ENCODE measurements around the gene SPOCK2.

SPOCK2 gene

GRCh38 chr10:72081772-72082590, 6.4 kb downstream of the SPOCK2 start:
- CTCF ChIA-PET = no interaction called here
- TF ChIP-seq, protein P1, sequence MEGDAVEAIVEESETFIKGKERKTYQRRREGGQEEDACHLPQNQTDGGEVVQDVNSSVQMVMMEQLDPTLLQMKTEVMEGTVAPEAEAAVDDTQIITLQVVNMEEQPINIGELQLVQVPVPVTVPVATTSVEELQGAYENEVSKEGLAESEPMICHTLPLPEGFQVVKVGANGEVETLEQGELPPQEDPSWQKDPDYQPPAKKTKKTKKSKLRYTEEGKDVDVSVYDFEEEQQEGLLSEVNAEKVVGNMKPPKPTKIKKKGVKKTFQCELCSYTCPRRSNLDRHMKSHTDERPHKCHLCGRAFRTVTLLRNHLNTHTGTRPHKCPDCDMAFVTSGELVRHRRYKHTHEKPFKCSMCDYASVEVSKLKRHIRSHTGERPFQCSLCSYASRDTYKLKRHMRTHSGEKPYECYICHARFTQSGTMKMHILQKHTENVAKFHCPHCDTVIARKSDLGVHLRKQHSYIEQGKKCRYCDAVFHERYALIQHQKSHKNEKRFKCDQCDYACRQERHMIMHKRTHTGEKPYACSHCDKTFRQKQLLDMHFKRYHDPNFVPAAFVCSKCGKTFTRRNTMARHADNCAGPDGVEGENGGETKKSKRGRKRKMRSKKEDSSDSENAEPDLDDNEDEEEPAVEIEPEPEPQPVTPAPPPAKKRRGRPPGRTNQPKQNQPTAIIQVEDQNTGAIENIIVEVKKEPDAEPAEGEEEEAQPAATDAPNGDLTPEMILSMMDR (IDR thresholded peaks at IDR 0.05; ENCODE audit: insufficient read depth, low read length, missing control alignments) = no peak
- DNase-seq (ENCODE audit: low read depth, low spot score) = no peak
- H3K4me3 ChIP-seq (ENCODE audit: low read depth, low read length) = no peak overlapping the region
- POLR2A ChIA-PET = no interaction called here

DNA sequence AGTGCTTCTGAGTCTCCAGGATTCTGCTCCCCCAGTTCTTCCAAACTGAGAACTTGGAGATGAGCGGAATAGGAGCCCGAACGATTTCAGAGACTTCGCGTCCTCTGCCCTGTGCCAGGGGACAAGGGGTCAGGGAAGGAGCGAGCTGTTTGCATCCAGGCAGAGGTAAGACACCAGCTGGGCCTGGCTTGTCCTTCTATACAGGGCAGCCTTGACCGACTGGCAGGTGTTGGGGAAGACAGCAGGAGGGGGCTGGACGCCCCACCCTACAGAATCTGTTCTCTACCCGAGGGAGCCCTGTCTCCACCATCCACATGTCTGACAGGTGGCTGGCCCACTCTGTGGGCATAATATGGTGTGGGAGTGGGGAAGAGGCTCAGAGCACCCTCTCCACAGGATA, 7.1 kb downstream of the SPOCK2 start:
- CTCF ChIA-PET = no interaction called here
- DNase-seq (ENCODE audit: low read depth, low spot score) = no peak
- no peak overlapping the region for H3K4me3 ChIP-seq (ENCODE audit: low read depth, low read length)
- POLR2A ChIA-PET = no interaction called here
- TF ChIP-seq, protein P1 (IDR thresholded peaks at IDR 0.05; ENCODE audit: insufficient read depth, low read length, missing control alignments) = no peak

DNA sequence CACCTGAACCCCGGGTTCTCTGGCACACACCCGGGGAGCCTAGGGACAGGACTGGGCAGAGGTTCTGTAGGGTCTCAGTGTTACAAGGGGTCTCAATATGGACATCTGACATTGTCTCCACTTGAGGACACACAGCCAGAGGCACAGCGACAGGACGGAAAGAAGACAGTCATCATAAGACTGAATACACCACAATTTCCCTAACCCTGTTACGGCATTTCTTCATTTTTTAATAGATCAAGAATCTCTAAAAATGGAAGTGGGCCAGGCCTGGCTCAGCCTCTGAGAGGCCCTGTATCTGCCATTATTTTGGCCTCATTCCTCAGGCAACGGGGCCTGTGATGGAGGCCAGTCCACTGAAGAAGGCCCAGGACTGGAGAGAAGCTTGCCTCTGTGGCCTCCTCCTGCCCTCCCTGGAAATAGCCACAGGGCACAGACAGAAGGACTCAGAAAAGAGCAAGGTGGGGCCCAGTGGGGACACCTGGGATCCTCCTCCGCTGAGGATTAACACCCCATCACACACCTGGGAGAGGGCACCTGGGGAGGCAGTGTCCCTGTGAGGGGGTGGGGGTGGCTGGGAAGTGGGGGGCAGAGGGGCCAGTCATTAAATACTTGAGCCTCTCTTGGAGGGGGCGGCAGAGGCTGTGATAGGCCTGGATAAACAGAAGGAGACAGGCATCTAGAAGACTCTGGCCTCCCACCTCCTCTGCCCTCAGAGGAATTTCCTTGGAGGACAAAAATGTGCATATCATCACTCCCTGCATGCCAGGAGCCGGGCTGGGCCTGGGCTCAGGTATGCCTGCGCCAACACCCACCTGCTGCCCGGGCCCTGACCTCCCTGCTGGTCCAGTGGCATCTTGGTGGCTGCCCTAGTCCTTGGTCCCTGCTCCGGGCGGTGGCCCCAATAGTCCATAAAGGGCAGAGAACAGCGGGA, 8.0 kb downstream of the SPOCK2 start:
- no peak for DNase-seq (ENCODE audit: low read depth, low spot score)
- TF ChIP-seq, protein P1 (IDR thresholded peaks at IDR 0.05; ENCODE audit: insufficient read depth, low read length, missing control alignments) = no peak
- POLR2A ChIA-PET = no interaction called here
- no peak overlapping the region for H3K4me3 ChIP-seq (ENCODE audit: low read depth, low read length)
- CTCF ChIA-PET = interaction anchor here (1.1 to 1.3 kb wide), 3 partner anchors 30 to 184 kb away, joined by 3 to 4 read pairs (median 4); no protein-coding TSS in a partner anchor

DNA sequence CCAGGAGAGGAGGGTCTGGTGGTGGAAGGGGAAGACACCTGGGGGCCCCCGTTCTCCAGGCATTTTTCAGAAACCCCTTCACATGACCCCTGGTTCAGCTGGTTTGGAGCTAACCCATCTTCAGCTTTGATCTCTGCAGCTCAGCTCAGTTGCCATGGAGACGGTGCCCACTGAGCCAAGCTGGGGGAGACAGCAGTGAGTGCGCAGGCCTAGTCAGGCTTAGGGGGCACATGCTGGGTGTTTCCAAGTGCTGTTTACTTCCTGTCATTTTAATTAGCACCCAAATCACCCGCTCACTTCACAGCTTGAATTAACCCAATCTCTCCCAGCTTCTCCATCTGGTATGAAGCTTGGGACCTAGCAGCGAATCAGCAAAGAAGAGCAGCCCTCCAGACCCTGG, 9.0 kb downstream of the SPOCK2 start:
- CTCF ChIA-PET = interaction anchor here (0.9 to 1.3 kb wide), 6 partner anchors 9 to 183 kb away, joined by 3 to 5 read pairs (median 4); no protein-coding TSS in a partner anchor
- TF ChIP-seq, protein P1 (IDR thresholded peaks at IDR 0.05; ENCODE audit: insufficient read depth, low read length, missing control alignments) = no peak
- no peak for DNase-seq (ENCODE audit: low read depth, low spot score)
- H3K4me3 ChIP-seq (ENCODE audit: low read depth, low read length) = no peak overlapping the region
- POLR2A ChIA-PET = no interaction called here

GRCh38 chr10:72077275-72077990, 10.9 kb downstream of the SPOCK2 start:
- TF ChIP-seq, protein P1 (IDR thresholded peaks at IDR 0.05; ENCODE audit: insufficient read depth, low read length, missing control alignments) = no peak
- POLR2A ChIA-PET = no interaction called here
- no peak for DNase-seq (ENCODE audit: low read depth, low spot score)
- CTCF ChIA-PET = interaction anchor here (1.1 kb wide), 1 partner anchor 181 kb away, joined by 4 read pairs; no protein-coding TSS in a partner anchor
- H3K4me3 ChIP-seq (ENCODE audit: low read depth, low read length) = no peak overlapping the region
